Stimulated activated CD4-positive, alpha-beta T cell treated with anti-CD3 and anti-CD28 coated beads, Interleukin-1b, Interleukin-23, amount 100 ng/mL, for 1 hour (primary cell): Measurements from ENCODE around the gene PRDM7.
A peak's percentile ranks its signal among the peaks of the same experiment; 100 is the strongest.
"Not testable (repeated sequence)": the region's sequence is repeated elsewhere in the genome, so short reads cannot be mapped to it uniquely, and the experiment has no call there.

Source experiments
- DNase-seq, 2 donors: peaks; one replicate each; pipeline ENCODE4 v3.0.0-alpha.2; 2020; ENCODE audit warnings: low read depth in 2 of 2

PRDM7 gene

DNA sequence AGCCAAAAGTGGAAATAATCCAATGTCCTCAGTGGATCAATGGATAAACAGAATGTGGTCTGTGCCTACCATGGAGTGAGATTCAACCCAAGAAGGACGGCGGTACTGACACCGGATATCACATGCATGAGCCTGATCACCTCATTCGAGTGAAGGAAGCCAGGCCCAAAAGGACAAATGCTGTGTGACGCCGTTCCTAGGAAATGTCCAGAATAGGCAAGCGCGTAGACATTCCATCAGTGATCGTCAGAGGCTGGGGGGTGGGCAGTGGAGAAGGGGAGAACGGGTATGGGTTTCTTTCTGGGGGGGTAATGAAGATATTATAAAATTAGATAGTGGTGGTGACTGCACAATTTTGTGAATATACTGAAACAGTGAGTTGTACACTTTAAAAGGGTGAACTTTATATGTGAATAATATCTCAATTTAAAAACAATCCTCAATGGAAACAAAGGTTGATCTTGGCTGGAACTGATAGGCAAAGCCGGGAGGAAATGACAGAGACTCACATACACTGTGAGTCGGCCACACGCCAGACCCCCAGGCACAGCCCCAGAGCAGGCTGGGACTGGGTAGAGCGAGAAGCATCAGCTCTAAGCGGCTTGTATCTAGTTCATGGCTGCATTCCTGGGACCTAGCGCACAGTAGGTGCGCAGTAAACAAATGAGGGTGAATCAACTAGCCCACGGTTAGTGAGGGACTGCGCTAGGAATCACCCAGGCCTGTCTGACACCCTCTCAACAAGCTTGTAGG is 61.4 kb downstream of the PRDM7 start:
- no peak for DNase-seq

DNA sequence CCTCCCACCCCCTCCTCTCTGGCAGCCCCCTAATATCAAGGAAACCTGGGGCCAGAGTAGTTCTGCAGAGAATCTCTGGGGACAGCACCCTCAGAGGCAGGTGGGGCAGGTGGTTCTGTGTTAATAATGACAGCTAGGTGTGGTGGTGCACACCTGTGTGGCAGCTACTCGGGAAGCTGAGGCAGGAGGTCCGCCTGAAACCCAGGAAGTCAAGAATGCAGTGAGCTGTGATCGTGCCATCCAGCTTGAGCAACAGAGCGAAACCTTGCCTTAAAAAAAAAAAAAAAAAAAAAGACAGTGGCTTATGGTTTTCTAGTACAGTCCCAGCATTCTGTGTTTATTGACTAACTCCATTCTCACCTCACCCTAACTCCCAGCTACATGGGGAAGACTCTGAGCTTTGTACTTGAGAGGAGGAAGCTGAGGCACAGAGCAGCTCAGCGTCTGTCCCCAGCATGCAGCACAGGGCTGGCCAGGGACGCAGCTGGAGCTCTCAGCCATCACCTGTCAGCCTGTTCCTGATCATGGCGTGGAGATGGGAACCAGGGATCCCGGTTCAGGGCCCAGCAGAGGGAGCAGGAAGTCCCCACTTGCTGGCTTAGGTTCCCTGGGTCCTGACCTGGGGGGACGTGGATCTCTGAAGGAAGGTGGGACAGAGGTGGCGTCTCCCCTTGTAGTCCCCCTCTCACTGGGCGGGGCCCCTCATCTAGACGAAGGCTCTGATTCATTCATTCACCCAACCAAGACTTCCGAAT is 64.0 kb downstream of the PRDM7 start:
- DNase-seq = no peak

DNA sequence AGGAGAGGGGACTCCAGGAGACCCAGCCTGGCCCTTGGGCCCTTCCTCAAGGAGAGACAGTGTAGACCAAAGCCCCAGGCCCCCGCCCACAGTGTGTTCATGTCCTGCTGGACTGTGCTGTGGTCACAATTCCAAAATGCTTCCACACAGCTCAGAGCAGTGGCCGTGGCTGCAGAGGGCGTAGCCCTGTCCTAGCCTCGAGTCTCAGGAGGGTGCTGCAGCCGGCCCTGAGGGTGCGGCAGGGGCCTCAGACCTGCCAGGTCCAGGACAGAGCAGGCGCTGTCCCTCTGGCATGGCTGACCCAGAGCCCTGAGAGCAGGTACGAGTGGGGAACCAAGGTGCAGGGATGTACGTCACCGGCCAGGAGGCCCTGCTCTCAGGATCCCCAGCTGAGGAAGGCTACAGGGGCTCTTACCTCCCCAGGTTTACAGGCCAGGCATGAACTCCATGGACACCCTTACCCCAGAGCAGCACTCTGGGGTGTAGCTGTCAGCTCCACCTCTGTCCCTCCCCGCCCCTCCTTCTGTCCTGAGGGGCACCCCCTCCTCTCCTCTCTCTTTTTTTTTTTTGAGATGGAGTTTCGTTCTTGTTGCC is 65.1 kb downstream of the PRDM7 start:
- no peak for DNase-seq

DNA sequence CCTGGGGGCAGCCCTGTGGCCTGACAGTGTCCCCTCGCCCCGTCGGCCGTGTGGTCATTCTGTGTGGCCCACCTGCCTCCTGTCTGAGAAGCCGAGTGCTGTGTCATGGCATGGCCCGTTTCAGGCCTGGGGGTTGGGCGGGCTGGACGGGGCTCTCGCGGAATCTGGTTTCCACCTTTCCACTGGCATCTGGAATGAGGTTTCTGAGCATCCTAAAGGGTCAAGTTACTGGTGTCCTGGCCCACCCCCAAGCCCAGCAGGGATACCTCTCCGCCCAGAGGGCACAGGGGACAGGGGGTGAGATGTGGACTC is 65.7 kb downstream of the PRDM7 start:
- no peak for DNase-seq

DNA sequence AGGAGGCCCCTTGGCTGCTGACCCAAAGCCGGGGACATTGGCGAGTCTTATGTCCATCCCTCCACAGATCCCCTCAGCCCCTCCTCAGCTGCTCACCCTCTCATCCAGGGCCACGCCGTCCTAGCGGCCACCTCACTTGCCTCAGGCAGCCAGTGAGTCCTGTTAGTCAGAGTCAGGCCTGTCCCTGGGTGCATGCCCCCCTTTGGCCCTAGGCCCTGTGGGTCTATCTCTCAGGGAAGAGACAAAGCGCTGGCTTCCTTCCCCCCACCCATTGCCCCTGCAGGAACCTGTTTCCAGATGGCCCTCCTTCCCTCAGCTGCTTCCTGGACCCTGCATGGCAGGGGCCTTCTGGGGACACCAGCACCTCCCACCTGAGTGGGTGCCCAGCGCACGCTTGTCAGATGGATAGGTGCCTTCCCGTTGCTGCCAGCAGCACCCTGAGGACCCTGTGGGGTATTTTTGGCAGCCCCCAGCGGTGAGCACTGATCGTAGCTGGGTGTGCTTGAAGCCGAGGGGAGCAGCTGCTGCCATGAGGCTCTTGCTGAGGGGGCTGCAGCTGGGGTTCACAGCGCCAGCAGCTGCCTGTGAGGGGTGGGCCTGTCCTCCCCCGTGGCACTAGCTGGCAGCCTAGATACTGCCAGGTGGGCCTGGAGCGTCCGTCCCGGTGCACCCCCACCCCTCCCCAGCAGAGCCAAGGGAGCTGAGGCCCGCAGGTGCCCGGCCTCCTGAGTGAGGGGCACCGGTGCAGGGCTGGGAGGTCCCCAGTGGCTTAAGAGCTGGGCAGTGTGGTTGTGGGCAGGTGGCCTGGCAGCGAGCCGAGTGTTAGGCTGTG is 66.2 kb downstream of the PRDM7 start:
- no peak for DNase-seq

DNA sequence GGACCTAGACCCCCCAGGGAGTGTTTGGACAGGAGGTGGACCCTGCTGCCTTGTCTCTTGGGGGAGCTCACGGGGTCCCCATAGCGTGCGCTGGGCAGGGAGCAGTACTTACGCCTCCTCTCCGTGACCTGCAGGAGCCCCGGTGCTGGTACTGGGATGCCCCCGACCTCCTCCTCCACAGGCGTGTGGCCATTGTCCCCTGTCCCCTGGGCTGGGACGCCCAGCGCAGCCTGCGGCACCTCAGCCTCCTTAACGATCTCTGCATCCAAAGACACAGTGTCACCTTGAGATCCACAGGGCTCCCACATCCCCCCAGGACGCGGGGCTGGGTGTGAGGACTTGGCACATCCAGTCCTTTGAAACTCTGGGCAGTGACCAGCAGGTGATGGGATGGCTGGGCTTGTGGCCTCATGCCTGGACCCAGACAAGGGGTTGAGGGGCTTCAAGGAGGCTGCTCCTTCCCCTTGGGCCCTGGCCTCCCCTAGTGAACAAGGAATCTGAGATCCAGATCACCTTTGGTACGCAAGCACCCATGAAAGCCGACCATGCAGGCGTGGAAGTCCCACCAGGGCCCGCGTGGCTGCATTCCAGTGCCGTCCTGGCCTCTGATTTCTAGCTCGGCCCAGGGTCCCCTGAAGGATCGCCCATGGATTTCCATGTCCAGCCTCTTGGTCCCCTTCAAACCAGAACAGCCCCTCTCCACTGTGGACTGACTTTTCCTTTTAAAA is 67.8 kb downstream of the PRDM7 start:
- no peak for DNase-seq

DNA sequence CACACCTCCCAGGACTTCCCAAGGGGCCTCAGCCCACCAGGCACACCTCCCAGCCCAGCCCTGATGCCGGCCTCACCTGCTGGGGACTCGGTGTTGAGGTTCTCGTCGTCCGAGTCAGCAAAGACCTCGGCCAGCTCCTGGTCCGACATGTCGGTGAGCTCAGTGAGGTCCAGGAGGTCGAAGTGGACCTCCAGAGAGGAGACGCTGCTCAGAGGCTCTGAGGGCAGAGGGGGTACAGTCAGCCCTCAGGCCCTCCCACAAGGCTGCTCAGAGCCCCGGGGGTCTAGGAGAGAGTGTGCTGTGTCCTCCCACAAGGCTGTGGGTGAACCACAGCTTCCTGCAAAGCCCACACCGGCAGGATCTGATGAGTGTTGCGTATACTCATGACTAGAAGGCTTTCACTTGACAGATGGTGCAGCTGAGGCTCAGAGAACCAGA is 68.4 kb downstream of the PRDM7 start:
- DNase-seq = peak in 1 of 2 donors; percentile 19

DNA sequence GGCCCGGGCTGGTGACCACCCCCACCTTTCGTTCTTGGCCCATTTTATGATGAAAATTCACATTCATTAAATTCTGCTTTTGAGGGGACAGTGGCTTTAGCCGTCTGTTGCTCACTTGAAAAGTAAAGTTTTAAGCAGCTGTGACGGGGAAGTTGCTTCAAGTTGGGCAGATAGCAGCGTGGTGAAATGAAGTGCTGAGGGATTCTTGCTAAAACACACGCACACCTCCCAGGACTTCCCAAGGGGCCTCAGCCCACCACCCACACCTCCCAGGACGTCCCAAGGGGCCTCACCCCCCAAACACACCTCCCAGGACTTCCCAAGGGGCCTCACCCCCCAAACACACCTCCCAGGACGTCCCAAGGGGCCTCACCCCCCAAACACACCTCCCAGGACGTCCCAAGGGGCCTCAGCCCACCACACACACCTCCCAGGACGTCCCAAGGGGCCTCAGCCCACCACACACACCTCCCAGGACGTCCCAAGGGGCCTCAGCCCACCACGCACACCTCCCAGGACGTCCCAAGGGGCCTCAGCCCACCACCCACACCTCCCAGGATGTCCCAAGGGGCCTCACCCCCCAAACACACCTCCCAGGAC is 69.4 kb downstream of the PRDM7 start:
- DNase-seq = not testable (repeated sequence)

DNA sequence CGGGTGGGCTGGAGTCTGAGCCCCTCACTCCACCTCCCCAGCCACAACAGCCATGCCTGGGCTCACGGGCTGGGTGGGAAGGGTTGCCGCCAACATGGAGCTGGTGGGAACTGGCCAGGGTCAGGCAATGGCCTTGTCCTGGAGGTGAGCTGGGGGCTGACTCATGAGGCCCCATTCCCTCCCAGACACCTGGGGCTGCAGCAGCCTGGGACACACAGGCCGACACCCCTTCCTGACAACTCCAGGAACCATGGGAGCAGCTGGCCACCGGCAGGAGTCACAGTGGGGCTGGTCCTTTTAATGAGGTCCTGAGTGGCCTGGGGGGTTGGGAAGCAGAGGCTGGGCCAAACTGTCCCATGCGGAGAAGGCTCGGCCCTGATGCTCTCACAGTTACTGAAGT is 70.1 kb downstream of the PRDM7 start:
- no peak for DNase-seq
